NT2/D1 (cell line): Measurements from ENCODE around the gene OR10K1.

Source experiments
- SUZ12 ChIP-seq: IDR thresholded peaks from 2 replicates; pipeline ENCODE4 v1.6.1; 2011; ENCODE audit not compliant: insufficient read length, insufficient read depth; ENCODE audit errors: extremely low read depth
- YY1 ChIP-seq: IDR thresholded peaks from 2 replicates; pipeline ENCODE4 v1.6.1; 2011; ENCODE audit not compliant: insufficient read length, insufficient read depth
- ZNF274 ChIP-seq: IDR thresholded peaks from 2 replicates; pipeline ENCODE4 v1.6.1; 2011; ENCODE audit warnings: mild to moderate bottlenecking, low read depth, low read length

- no peak for TF ChIP-seq YY1
- TF ChIP-seq ZNF274: no peak
- no peak for TF ChIP-seq SUZ12
These were observed 45.9 kb downstream of the OR10K1 start for GRCh38 chr1:158507511-158507910.
